WTC11 (cell line): ENCODE measurements around the gene STON1.

ENCODE experiments used
- ETV6 ChIP-seq: sonication (generic); formaldehyde crosslinking; IDR thresholded peaks from 2 replicates; pipeline ENCODE4 v1.8.1; 2022; ENCODE audit warnings: mild to moderate bottlenecking, missing genetic modification reagents
- FOXK1 ChIP-seq: sonication (generic); formaldehyde crosslinking; IDR thresholded peaks from 2 replicates; pipeline ENCODE4 v1.8.0; 2022; ENCODE audit warnings: mild to moderate bottlenecking, moderate library complexity, missing genetic modification reagents
- GRHL2 ChIP-seq: fragments of 250-450 bp; sonication (Bioruptor Pico); IDR thresholded peaks from 2 replicates; pipeline ENCODE4 v1.8.0; 2022; ENCODE audit warnings: mild to moderate bottlenecking, moderate library complexity; ENCODE audit not compliant: insufficient replicate concordance, severe bottlenecking
- HMGXB4 ChIP-seq: sonication (generic); formaldehyde crosslinking; IDR thresholded peaks from 2 replicates; pipeline ENCODE4 v1.8.1; 2023; ENCODE audit warnings: mild to moderate bottlenecking, moderate library complexity, missing genetic modification reagents
- IRF2 ChIP-seq: sonication (generic); formaldehyde crosslinking; IDR thresholded peaks from 2 replicates; pipeline ENCODE4 v1.8.0; 2022; ENCODE audit warnings: low read depth, missing genetic modification reagents, borderline replicate concordance
- JUN ChIP-seq: sonication (generic); formaldehyde crosslinking; IDR thresholded peaks from 2 replicates; pipeline ENCODE4 v1.8.0; 2023; ENCODE audit warnings: mild to moderate bottlenecking, missing genetic modification reagents
- MAX ChIP-seq: sonication (generic); formaldehyde crosslinking; IDR thresholded peaks from 2 replicates; pipeline ENCODE4 v1.8.0; 2022; ENCODE audit warnings: mild to moderate bottlenecking, missing genetic modification reagents
- MYBL2 ChIP-seq: sonication (generic); formaldehyde crosslinking; IDR thresholded peaks from 2 replicates; pipeline ENCODE4 v1.8.1; 2023; ENCODE audit warnings: mild to moderate bottlenecking, moderate library complexity, missing genetic modification reagents
- NFYB ChIP-seq: sonication (generic); formaldehyde crosslinking; conservative IDR thresholded peaks from 2 replicates; pipeline ENCODE4 v1.8.0; 2022; ENCODE audit warnings: low read depth, missing genetic modification reagents
- NR1H2 ChIP-seq: sonication (generic); formaldehyde crosslinking; IDR thresholded peaks from 2 replicates; pipeline ENCODE4 v1.9.0; 2021; ENCODE audit warnings: mild to moderate bottlenecking, moderate library complexity, missing genetic modification reagents
- ZNF416 ChIP-seq: fragments of 250-450 bp; sonication (Bioruptor Pico); IDR thresholded peaks from 2 replicates; pipeline ENCODE4 v1.9.0; 2021; ENCODE audit warnings: mild to moderate bottlenecking, inconsistent platforms
- ZNF423 ChIP-seq: fragments of 250-450 bp; sonication (Bioruptor Pico); IDR thresholded peaks from 2 replicates; pipeline ENCODE4 v2.1.2; 2022; ENCODE audit warnings: mild to moderate bottlenecking, moderate library complexity
- TF ChIP-seq, protein P1 (sequence below): fragments of 200-600 bp; IDR thresholded peaks from 2 replicates; pipeline ENCODE4 v1.8.0; 2022; ENCODE audit warnings: antibody characterized with exemption

DNA sequence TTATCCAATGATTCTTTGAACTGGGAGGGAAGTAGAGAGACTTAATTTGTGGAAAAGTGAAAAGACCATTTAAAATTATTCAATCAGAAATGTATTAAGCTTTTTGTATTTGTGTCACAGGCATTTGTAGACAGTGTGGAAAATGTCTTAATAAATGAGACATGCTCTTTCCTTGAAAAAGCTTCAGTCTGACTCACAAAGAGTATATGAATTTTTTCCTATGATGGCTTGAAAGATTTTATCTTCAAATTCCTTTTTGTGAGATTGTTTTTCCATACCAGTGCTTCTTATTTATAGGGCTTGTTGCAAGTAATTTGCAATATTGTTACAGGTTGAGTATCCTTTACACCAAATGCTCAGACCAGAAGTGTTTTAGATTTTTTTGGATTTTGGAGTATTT is 39.5 kb downstream of the STON1 start:
- TF ChIP-seq ZNF423 (CRISPR knock-in tag) (no peak), NFYB (CRISPR knock-in tag) (no peak), HMGXB4 (no peak), ETV6 (CRISPR knock-in tag) (no peak), JUN (no peak), MYBL2 (CRISPR knock-in tag) (no peak), ZNF416 (CRISPR knock-in tag) (no peak), GRHL2 (CRISPR knock-in tag) (no peak), FOXK1 (no peak), NR1H2 (no peak), MAX (CRISPR knock-in tag) (no peak), IRF2 (no peak)
- TF ChIP-seq, protein P1, sequence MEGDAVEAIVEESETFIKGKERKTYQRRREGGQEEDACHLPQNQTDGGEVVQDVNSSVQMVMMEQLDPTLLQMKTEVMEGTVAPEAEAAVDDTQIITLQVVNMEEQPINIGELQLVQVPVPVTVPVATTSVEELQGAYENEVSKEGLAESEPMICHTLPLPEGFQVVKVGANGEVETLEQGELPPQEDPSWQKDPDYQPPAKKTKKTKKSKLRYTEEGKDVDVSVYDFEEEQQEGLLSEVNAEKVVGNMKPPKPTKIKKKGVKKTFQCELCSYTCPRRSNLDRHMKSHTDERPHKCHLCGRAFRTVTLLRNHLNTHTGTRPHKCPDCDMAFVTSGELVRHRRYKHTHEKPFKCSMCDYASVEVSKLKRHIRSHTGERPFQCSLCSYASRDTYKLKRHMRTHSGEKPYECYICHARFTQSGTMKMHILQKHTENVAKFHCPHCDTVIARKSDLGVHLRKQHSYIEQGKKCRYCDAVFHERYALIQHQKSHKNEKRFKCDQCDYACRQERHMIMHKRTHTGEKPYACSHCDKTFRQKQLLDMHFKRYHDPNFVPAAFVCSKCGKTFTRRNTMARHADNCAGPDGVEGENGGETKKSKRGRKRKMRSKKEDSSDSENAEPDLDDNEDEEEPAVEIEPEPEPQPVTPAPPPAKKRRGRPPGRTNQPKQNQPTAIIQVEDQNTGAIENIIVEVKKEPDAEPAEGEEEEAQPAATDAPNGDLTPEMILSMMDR = no peak
